Endothelial cell of umbilical vein (primary cell): ENCODE measurements around the gene SERPINA12.

ENCODE experiments used
- EZH2 ChIP-seq: IDR thresholded peaks from 2 replicates; pipeline ENCODE4 v1.6.1; 2012; ENCODE audit warnings: borderline replicate concordance, low read depth, mild to moderate bottlenecking, moderate library complexity, low read length, inconsistent platforms; ENCODE audit not compliant: severe bottlenecking
- FOS ChIP-seq: IDR thresholded peaks from 2 replicates; pipeline ENCODE4 v1.6.1; 2011; ENCODE audit warnings: mild to moderate bottlenecking, low read length, moderate library complexity, borderline replicate concordance; ENCODE audit not compliant: insufficient read depth
- GATA2 ChIP-seq: IDR thresholded peaks from 2 replicates; pipeline ENCODE4 v1.7.0; 2011; ENCODE audit warnings: low read depth, mild to moderate bottlenecking, moderate library complexity, mixed read lengths, low read length; ENCODE audit not compliant: insufficient read length, insufficient read depth
- JUN ChIP-seq: IDR thresholded peaks from 2 replicates; pipeline ENCODE4 v1.6.1; 2011; ENCODE audit warnings: borderline replicate concordance, low read depth; ENCODE audit not compliant: insufficient read length, insufficient read depth
- MYC ChIP-seq: IDR thresholded peaks from one replicate; pipeline ENCODE4 v1.6.1; 2011; ENCODE audit warnings: mild to moderate bottlenecking, low read depth, low read length
- POLR2A ChIP-seq: IDR thresholded peaks from 2 replicates; pipeline ENCODE4 v1.6.1; 2012; ENCODE audit warnings: low read depth, mild to moderate bottlenecking, control low read depth, low read length
- POLR2AphosphoS5 ChIP-seq: IDR thresholded peaks from 2 replicates; pipeline ENCODE4 v1.6.1; 2012; ENCODE audit warnings: low read depth, mild to moderate bottlenecking, control low read depth, low read length, moderate library complexity; ENCODE audit not compliant: insufficient read depth
- TF ChIP-seq, protein P1 (sequence below), 2 donors: IDR thresholded peaks; 1 replicate in 1 of 2; 2 replicates in 1 of 2; pipeline ENCODE4 v1.5.1; 2011; ENCODE audit warnings: low read length in 2 of 2, mild to moderate bottlenecking in 2 of 2, moderate library complexity in 2 of 2, control low read depth in 1 of 2, inconsistent platforms in 1 of 2, low read depth in 1 of 2; ENCODE audit not compliant: insufficient read depth in 1 of 2; ENCODE audit errors: extremely low read depth in 1 of 2
- TF ChIP-seq, protein P2 (sequence below): IDR thresholded peaks from 2 replicates; pipeline ENCODE4 v1.6.1; 2011; ENCODE audit not compliant: insufficient read depth, insufficient read length

DNA sequence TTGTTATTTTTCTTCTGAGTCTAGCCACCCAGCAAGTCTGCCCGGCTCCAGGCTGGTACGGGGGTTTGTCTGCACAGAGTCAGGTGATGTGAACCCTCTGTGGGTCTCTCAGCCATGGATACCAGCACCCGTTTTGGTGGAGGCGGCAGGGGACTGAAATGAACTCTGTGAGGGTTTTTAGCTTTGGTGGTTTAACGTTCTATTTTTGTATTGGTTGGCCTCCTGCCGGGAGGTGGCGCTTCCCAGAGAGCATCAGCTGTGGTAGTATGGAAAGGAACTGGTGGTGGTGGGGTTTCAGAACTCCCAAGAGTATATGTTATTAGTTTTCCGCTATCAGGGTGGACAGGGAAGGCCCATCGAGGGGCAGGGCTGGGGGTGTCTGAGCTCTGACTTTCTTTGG lies 46.7 kb upstream of the SERPINA12 start:
- no peak for TF ChIP-seq JUN
- no peak for TF ChIP-seq POLR2A
- TF ChIP-seq, protein P1, sequence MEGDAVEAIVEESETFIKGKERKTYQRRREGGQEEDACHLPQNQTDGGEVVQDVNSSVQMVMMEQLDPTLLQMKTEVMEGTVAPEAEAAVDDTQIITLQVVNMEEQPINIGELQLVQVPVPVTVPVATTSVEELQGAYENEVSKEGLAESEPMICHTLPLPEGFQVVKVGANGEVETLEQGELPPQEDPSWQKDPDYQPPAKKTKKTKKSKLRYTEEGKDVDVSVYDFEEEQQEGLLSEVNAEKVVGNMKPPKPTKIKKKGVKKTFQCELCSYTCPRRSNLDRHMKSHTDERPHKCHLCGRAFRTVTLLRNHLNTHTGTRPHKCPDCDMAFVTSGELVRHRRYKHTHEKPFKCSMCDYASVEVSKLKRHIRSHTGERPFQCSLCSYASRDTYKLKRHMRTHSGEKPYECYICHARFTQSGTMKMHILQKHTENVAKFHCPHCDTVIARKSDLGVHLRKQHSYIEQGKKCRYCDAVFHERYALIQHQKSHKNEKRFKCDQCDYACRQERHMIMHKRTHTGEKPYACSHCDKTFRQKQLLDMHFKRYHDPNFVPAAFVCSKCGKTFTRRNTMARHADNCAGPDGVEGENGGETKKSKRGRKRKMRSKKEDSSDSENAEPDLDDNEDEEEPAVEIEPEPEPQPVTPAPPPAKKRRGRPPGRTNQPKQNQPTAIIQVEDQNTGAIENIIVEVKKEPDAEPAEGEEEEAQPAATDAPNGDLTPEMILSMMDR (IDR thresholded peaks at IDR 0.05; ENCODE audit: extremely low read depth in 1 of 2, insufficient read depth in 1 of 2, low read depth in 1 of 2, low read length in 2 of 2) = no peak
- TF ChIP-seq POLR2AphosphoS5 = no peak
- TF ChIP-seq EZH2 = no peak
- TF ChIP-seq, protein P2, sequence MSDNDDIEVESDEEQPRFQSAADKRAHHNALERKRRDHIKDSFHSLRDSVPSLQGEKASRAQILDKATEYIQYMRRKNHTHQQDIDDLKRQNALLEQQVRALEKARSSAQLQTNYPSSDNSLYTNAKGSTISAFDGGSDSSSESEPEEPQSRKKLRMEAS = no peak
- TF ChIP-seq GATA2 = no peak
- TF ChIP-seq MYC = no peak
- TF ChIP-seq FOS = no peak
